ENCODE measurements around the gene WWOX.

Gene WWOX

GRCh38 chr16:79130616-79131015 lies 1031.2 kb downstream of the WWOX start:
- Mint-ChIP-seq H3K27me3 (no peaks in the 10 kb centered on the region), H3K27ac (ENCODE audit: low read depth) (no peak overlapping the region), H3K4me3 (no peak overlapping the region), H3K4me1 (no peaks in the 10 kb centered on the region), H3K9me3 (no peaks in the 10 kb centered on the region), H3K36me3 (ENCODE audit: insufficient read depth) (no peaks in the 10 kb centered on the region)
- ATAC-seq (replicated peaks; ENCODE audit: extremely low read depth, poor library complexity, severe bottlenecking) (no peak), DNase-seq (ENCODE audit: low spot score in 2 of 2) (no peak)

DNA sequence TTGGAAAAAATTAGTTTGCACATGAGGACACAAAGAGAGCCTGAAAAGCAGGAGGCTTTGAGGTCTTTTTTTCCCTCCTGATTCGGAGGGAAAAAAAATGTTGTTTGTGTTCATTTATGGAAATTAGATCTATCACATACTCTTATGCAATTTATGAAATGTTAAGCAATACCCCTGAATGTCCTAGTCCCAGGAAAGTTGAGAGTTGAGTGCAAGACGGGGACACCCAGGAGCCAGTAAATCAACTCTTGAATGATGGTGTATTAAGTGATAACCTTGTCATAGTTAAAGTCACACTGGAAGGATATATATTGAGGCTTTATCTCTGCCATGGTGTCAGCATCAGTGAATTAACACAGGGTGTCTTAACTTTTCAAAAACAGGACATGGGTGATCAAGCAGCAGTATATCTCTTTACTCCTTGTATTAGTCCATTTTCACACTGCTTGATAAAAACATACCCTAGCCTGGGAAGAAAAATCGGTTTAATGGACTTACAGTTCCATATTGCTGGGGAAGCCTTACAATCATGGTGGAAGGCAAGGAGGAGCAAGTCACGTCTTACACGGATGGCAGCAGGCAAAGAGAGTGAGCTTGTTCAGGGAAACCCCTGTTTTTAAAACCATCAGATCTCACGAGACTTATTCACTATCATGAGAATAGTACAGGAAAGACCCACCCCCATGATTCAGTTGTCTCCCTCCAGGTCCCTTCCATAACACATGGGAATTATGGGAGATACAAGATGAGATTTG lies 1032.0 kb downstream of the WWOX start:
- Mint-ChIP-seq H3K36me3 (ENCODE audit: insufficient read depth) (no peaks in the 10 kb centered on the region), H3K4me1 (no peaks in the 10 kb centered on the region), H3K4me3 (no peak overlapping the region), H3K27ac (ENCODE audit: low read depth) (no peak overlapping the region), H3K9me3 (no peaks in the 10 kb centered on the region), H3K27me3 (no peaks in the 10 kb centered on the region)
- DNase-seq (ENCODE audit: low spot score in 2 of 2) (no peak), ATAC-seq (replicated peaks; ENCODE audit: extremely low read depth, poor library complexity, severe bottlenecking) (no peak)

DNA sequence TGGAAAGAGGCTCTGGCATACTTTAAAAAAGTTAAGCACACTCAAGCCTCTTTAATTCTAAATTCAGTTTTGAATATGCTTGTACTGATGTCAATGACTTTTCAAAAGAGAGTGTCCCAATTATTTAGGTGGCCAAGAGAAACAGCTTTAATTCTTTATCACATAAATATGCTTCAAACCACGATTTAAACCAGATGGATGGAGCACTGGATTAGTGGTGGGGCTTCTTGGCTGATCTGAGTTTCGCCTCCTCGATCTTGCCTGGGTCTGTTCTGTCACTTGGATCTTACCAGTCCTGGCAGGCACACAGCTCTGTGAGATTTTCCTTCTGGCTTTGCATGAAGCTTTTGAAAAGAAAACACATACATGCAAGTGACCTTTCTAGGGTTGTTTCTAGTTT lies 1033.2 kb downstream of the WWOX start:
- Mint-ChIP-seq H3K36me3 (ENCODE audit: insufficient read depth) (no peaks in the 10 kb centered on the region), H3K27me3 (no peaks in the 10 kb centered on the region), H3K27ac (ENCODE audit: low read depth) (no peak overlapping the region), H3K4me3 (no peak overlapping the region), H3K4me1 (no peaks in the 10 kb centered on the region), H3K9me3 (no peaks in the 10 kb centered on the region)
- DNase-seq (ENCODE audit: low spot score in 2 of 2): no peak
- no peak for ATAC-seq (replicated peaks; ENCODE audit: extremely low read depth, poor library complexity, severe bottlenecking)

- no peaks in the 10 kb centered on the region for H3K9me3 Mint-ChIP-seq
- H3K27ac Mint-ChIP-seq (ENCODE audit: low read depth): no peak overlapping the region
- no peaks in the 10 kb centered on the region for H3K36me3 Mint-ChIP-seq (ENCODE audit: insufficient read depth)
- no peaks in the 10 kb centered on the region for H3K4me1 Mint-ChIP-seq
- no peak for ATAC-seq (replicated peaks; ENCODE audit: extremely low read depth, poor library complexity, severe bottlenecking)
- no peak overlapping the region for H3K4me3 Mint-ChIP-seq
- no peak for DNase-seq (ENCODE audit: low spot score in 2 of 2)
- H3K27me3 Mint-ChIP-seq: no peaks in the 10 kb centered on the region
These were observed 1034.8 kb downstream of the WWOX start for GRCh38 chr16:79134300-79134699.

- H3K9me3 Mint-ChIP-seq: no peaks in the 10 kb centered on the region
- peaks cover 3% of the 10 kb centered on the region for H3K36me3 Mint-ChIP-seq (ENCODE audit: insufficient read depth)
- ATAC-seq (replicated peaks; ENCODE audit: extremely low read depth, poor library complexity, severe bottlenecking) (no peak), DNase-seq (ENCODE audit: low spot score in 2 of 2) (no peak)
- H3K4me1 Mint-ChIP-seq: no peaks in the 10 kb centered on the region
- no peaks in the 10 kb centered on the region for H3K27me3 Mint-ChIP-seq
- no peak overlapping the region for H3K4me3 Mint-ChIP-seq
- no peak overlapping the region for H3K27ac Mint-ChIP-seq (ENCODE audit: low read depth)
These were observed 1037.5 kb downstream of the WWOX start for GRCh38 chr16:79136955-79137354.

DNA sequence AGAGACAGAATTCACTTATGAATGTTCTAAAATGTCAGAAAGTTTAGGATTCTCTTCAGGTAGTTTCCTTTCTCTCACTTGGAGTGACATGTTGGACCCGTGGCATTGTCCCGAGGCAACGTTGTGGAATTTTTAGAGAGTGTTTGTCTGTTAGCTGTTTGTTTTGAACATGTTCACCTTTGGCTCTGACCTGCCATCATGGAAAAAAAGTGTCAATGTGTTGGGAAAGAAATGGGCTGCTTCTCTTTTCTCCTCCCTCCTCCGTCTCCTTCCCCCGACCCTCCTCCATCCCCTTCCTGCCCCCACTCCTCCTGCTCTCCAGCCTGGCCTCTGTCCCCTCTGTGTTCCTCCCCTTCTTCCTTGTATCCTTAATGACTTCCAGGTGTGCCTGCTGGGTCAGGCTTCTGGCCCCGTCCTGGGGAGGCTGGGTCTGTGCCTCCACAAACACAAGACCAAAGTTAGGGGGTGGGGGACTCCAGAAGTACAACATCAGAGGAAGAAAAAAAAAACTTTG lies 1038.0 kb downstream of the WWOX start:
- Mint-ChIP-seq H3K27me3 (no peaks in the 10 kb centered on the region), H3K9me3 (no peaks in the 10 kb centered on the region), H3K4me1 (no peaks in the 10 kb centered on the region), H3K27ac (ENCODE audit: low read depth) (peak overlapping the region; percentile 45), H3K4me3 (no peak overlapping the region), H3K36me3 (ENCODE audit: insufficient read depth) (peaks cover 3% of the 10 kb centered on the region)
- ATAC-seq (replicated peaks; ENCODE audit: extremely low read depth, poor library complexity, severe bottlenecking) (no peak), DNase-seq (ENCODE audit: low spot score in 2 of 2) (no peak)

GRCh38 chr16:79139799-79140198 lies 1040.3 kb downstream of the WWOX start:
- Mint-ChIP-seq H3K27ac (ENCODE audit: low read depth) (no peak overlapping the region), H3K36me3 (ENCODE audit: insufficient read depth) (peaks cover 3% of the 10 kb centered on the region), H3K9me3 (no peaks in the 10 kb centered on the region), H3K27me3 (no peaks in the 10 kb centered on the region), H3K4me3 (no peak overlapping the region), H3K4me1 (no peaks in the 10 kb centered on the region)
- ATAC-seq (replicated peaks; ENCODE audit: extremely low read depth, poor library complexity, severe bottlenecking): no peak
- DNase-seq (ENCODE audit: low spot score in 2 of 2): no peak

DNA sequence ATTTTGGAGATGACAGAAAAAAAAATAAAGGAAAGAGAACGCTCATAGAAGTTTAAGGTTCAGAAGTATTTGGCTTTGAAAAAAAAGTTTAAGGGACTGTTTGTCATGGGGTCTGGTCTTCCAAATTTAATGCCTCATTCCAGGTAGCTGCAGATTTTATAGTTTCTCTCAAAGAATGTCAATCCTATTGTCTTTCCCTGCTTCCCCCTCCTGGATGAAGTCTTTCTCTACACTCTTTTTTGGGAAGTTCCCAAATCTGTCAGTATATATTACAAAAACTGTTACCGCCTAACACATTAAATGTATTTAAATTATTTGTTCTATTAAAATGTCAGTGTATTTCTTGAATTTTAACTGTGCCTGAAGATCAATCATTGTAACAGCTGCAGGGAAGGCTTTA lies 1043.6 kb downstream of the WWOX start:
- Mint-ChIP-seq H3K27ac (ENCODE audit: low read depth) (no peak overlapping the region), H3K9me3 (no peaks in the 10 kb centered on the region), H3K4me3 (no peak overlapping the region), H3K36me3 (ENCODE audit: insufficient read depth) (peaks cover 3% of the 10 kb centered on the region), H3K4me1 (no peaks in the 10 kb centered on the region), H3K27me3 (no peaks in the 10 kb centered on the region)
- DNase-seq (ENCODE audit: low spot score in 2 of 2): no peak
- ATAC-seq (replicated peaks; ENCODE audit: extremely low read depth, poor library complexity, severe bottlenecking): no peak

- Mint-ChIP-seq H3K9me3 (no peaks in the 10 kb centered on the region), H3K36me3 (ENCODE audit: insufficient read depth) (no peaks in the 10 kb centered on the region), H3K4me3 (no peak overlapping the region), H3K4me1 (no peaks in the 10 kb centered on the region), H3K27ac (ENCODE audit: low read depth) (no peak overlapping the region), H3K27me3 (no peaks in the 10 kb centered on the region)
- ATAC-seq (replicated peaks; ENCODE audit: extremely low read depth, poor library complexity, severe bottlenecking): no peak
- DNase-seq (ENCODE audit: low spot score in 2 of 2): no peak
These were observed 1050.7 kb downstream of the WWOX start for GRCh38 chr16:79150151-79150550.

DNA sequence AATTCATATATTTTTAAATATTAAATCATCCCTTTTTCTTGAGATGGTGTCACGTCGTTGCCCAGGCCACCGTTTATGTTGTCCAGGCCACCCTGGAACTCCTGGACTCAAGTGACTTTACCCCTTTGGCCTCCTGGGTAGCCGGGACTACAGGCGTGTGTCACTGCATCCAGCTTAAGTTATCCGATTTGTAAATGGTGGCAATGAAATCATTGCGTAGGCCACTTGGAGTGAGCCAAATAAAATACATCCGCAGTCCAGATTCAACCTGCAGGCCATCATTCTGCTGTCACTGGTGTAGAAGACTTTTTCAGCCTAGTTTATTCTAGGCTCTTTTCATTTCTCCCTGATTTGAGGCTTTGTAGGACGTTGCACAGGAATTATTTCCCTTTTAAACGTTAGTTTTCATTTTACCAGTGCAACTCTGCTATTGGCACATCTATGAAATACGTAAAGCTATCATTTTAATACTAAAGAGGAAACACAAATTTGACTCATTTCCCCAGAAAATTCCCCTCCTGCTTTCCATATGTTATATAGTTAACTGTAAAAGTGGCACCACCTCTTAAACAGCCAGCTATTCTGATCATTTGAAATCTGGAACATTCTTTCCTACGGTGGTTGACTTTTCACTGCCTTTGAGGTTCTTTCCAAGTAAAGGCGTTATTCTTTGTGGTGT lies 1051.3 kb downstream of the WWOX start:
- H3K9me3 Mint-ChIP-seq: no peaks in the 10 kb centered on the region
- no peak overlapping the region for H3K4me3 Mint-ChIP-seq
- H3K36me3 Mint-ChIP-seq (ENCODE audit: insufficient read depth): no peaks in the 10 kb centered on the region
- H3K27ac Mint-ChIP-seq (ENCODE audit: low read depth): no peak overlapping the region
- H3K4me1 Mint-ChIP-seq: no peaks in the 10 kb centered on the region
- ATAC-seq (replicated peaks; ENCODE audit: extremely low read depth, poor library complexity, severe bottlenecking): no peak
- DNase-seq (ENCODE audit: low spot score in 2 of 2): no peak
- no peaks in the 10 kb centered on the region for H3K27me3 Mint-ChIP-seq

DNA sequence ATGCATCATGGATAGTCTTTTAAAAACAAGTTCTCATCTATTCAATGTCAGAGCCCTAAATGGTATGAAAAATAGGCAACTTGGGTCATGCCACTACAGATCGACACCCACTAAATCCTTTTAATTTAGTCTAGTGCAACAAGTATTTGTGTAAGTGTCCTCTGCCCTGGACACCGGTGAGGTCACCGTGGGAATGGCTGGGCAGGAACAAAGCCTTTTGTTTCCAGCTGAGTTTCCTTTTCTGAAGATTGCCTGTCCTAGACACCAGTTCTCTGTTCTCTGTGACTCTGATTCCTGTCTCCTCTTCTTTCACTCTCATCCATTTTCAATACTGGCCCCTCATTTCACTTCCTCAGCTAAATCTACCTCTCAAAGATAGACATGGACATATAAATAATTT lies 1054.6 kb downstream of the WWOX start:
- Mint-ChIP-seq H3K4me1 (peaks cover 14% of the 10 kb centered on the region), H3K27ac (ENCODE audit: low read depth) (no peak overlapping the region), H3K4me3 (no peak overlapping the region), H3K9me3 (no peaks in the 10 kb centered on the region), H3K36me3 (ENCODE audit: insufficient read depth) (no peaks in the 10 kb centered on the region), H3K27me3 (no peaks in the 10 kb centered on the region)
- DNase-seq (ENCODE audit: low spot score in 2 of 2): no peak
- ATAC-seq (replicated peaks; ENCODE audit: extremely low read depth, poor library complexity, severe bottlenecking): no peak

GRCh38 chr16:79155471-79155870 lies 1056.0 kb downstream of the WWOX start:
- H3K4me3 Mint-ChIP-seq: no peak overlapping the region
- no peaks in the 10 kb centered on the region for H3K27me3 Mint-ChIP-seq

DNA sequence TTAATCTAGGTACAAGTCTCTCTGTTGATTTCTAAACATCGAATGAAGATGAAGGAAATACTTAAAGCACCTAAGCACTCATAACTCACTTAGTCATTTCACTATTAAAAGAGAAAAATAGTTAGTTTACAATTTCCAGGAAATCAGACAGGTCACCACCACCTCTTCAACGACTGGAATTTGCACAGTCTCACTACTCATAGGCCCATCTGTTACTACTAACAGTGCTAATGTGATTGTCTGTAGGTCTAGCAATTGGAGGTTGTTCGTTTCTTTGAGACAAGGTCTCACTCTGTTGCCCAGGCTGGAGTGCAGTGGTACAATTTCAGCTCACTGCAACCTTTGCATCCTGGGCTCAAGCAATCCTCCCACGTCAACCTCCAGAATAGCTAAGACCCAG lies 1056.5 kb downstream of the WWOX start:
- DNase-seq (ENCODE audit: low spot score in 2 of 2): no peak
- Mint-ChIP-seq H3K4me1 (peaks cover 14% of the 10 kb centered on the region), H3K9me3 (no peaks in the 10 kb centered on the region), H3K27ac (ENCODE audit: low read depth) (no peak overlapping the region), H3K27me3 (no peaks in the 10 kb centered on the region), H3K4me3 (no peak overlapping the region), H3K36me3 (ENCODE audit: insufficient read depth) (no peaks in the 10 kb centered on the region)
- no peak for ATAC-seq (replicated peaks; ENCODE audit: extremely low read depth, poor library complexity, severe bottlenecking)

More at GRCh38 chr16:79155471-79155870, 1056.0 kb downstream of the WWOX start:
- no peaks in the 10 kb centered on the region for H3K36me3 Mint-ChIP-seq (ENCODE audit: insufficient read depth)
- DNase-seq (ENCODE audit: low spot score in 2 of 2) (no peak), ATAC-seq (replicated peaks; ENCODE audit: extremely low read depth, poor library complexity, severe bottlenecking) (no peak)
- peaks cover 14% of the 10 kb centered on the region for H3K4me1 Mint-ChIP-seq
- no peaks in the 10 kb centered on the region for H3K9me3 Mint-ChIP-seq
- H3K27ac Mint-ChIP-seq (ENCODE audit: low read depth): no peak overlapping the region

All from central memory CD8-positive, alpha-beta T cell (primary cell).